DMS153 treated with DMSO at 0.1 percent for 48 hours (cell line): ENCODE measurements around the gene RASL12.

Source experiments
- DNase-seq: peaks from one replicate; lab custom pipeline; 2025; ENCODE audit not compliant: unreplicated experiment; lab: John Stamatoyannopoulos, UW

The RASL12 gene

GRCh38 chr15:65092911-65093792, 25.4 kb upstream of the RASL12 start:
- DNase-seq, result no peak

DNA sequence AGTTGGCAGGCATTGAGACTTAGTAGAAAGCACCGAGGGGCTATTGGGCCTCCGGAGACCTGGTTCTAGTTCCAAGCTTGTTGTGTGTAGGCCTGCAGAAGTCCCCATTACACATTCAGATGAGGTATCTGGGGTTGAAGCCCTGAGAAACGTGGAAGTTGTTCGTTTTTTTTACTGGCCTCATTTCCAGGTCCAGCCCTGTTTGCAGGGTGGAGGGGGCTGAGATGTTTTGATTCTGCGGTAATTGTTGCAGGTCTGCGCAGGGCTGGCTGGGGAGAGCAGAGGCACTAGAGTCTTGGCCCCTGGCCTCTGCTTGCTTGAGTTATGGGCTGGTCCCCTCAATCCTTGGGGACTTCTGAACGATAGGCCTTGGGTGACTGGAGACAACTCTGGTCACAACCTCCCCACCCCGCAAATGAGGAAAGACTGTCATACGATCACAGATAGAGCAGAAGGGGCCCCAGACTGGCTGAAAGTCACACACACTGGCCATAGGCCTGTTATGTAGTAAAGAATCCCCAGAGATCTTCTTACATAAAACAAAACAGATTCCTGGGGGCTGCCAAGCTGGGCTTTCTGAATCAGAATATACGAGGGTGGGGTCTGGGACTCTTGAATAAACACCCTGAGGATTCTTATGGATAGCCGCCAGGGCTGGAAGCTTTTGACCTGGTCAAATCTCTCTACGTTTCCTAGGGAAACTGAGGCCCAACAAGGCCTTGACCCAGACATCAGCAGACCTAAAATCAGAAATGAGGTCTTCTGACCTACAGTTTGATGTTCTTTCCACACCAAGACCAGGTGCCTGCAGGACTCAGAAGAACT, 24.4 kb upstream of the RASL12 start:
- DNase-seq, result no peak

- no peak for DNase-seq
These were observed 21.5 kb upstream of the RASL12 start for GRCh38 chr15:65089206-65089824.

DNA sequence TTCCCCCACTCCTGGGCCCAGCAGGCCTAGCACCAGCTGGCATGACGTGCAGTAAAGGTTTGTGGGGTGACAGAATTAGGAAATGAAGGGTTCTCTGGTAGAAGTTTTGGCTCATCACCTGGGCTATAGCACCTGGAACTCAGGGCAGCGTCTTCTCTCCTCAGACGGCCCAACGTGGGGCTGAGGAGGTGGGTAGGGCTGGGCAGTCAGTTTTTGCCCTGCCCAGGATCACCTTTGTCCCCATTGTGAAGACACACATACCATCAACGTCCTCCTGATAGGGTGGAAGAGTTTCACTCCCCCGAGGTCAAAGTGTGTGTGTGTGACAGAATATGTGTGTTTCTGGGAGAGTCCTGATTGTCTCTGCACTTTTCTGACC, 20.8 kb upstream of the RASL12 start:
- DNase-seq, result no peak

DNA sequence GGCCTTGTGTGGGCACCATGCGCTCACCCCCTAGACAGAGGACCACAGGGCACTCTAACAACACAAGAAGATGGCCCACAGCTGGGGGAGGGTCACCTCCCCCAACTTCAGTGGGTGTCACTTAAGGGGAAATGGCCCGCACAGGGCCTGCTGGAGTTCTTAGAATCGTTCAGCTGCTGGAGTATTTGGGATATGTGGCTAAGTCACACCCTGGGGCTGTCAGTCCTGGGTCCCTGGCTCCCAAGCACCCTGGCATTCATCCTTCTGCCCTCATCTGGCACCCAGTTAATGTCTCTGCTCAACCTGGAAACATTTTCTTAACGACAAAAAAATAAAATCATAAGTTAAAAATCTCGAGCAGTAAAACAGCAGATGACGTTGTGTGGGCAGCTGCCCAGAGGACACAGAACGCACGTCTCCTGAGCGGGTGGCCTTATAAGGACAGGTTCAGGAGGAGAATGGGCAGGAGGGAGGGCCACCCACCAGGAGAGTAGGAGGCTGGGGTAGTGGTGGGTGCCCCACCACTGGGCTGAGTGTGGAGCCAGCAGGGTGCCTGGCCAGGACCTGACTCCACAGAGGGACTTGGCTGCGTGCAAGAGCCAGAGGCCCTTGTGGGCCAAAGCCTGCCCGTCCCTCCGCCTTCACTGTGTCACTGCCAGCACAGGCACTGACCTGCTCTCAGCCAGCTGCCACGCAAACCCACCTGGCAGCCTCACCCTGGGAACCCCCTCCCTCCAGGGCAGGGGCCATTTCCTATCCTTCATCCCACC, 20.3 kb upstream of the RASL12 start:
- DNase-seq, result no peak

- DNase-seq, result no peak
These were observed 19.6 kb upstream of the RASL12 start for GRCh38 chr15:65087411-65087810.

GRCh38 chr15:65086680-65087111, 18.9 kb upstream of the RASL12 start:
- no peak for DNase-seq

DNA sequence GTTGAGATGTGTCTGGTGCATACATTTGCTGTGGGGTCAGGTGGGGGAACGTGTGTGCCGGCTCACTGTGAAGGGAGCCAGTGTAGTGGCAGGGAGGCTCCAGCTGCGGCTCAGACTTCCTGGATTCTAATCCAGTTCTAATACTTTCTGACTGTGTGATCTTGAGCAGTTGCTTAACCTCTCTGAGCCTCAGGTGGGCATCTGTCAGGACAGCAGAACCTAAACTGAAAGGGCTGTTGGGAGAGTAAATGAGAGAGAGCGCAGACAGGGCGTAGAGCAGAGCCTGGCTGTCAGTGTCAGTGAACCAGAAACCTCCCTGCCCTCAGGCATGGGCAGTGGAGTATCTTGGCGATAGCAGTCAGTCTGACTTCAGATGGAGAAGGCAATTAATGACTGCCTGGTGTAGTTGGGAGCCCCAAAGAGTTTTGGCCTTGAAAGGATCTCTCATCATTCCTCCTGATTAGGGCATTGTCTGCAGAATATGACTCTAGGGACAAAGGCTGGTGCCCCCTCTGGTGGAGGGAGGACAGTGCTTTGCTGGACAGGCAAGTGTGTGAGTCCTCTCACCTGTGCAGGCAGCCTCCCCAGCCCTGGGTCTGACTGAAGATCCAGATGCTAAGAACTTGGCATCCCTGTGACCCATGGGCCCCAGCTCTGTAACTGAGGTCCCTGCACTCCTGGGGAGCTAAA, 18.3 kb upstream of the RASL12 start:
- no peak for DNase-seq

GRCh38 chr15:65085207-65085753, 17.5 kb upstream of the RASL12 start:
- DNase-seq, result no peak

GRCh38 chr15:65084500-65085206, 16.9 kb upstream of the RASL12 start:
- DNase-seq, result no peak

DNA sequence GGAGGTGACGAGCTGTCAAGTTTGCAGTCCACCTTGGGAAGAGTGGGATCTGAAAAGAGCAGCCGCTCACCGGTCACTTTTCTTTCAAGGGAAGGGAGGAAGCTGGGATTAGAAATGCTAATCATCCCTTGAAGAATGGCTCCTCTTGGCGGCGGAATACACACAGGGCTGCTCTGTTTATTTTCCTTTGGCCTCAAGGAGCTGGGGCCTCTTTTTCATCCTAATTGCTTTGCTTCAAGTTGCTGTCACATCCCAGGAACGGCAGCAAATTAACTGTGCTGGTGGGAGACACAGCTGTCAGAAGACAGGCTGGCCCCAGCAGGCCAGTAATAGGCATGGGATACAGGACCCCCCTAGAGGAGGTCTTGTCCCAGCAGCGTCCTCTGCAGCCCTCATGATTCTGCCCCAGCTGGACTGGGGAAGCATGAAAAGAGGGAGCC, 15.5 kb upstream of the RASL12 start:
- DNase-seq, result no peak

GRCh38 chr15:65082303-65082953, 14.6 kb upstream of the RASL12 start:
- DNase-seq, result no peak

- DNase-seq, result no peak
These were observed 14.0 kb upstream of the RASL12 start for GRCh38 chr15:65081758-65082157.

DNA sequence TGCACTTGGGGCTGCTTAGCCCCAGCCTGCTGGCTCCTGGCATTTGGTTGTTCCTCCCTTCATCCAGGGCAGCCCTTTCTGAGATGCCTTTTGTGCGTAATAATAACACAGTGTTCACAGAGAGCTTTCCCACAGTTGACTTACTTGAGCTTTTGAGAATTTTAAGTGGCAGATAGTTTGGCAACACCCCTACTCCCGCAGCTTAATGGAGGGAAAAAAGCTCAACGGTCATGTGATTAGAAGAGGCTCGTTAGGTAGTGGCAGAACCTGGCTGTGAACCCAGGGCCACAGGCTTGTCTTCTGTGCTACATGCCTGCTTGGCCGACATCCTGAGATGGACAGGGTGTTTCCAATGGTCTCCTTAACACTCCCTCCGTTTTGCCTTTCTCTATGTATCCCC, 13.5 kb upstream of the RASL12 start:
- DNase-seq, result no peak

GRCh38 chr15:65079580-65079979, 11.8 kb upstream of the RASL12 start:
- no peak for DNase-seq

- DNase-seq, result no peak
These were observed 10.2 kb upstream of the RASL12 start for GRCh38 chr15:65077981-65078352.

GRCh38 chr15:65077291-65077980, 9.6 kb upstream of the RASL12 start:
- DNase-seq, result no peak
